ENCODE measurements around the gene ADRA2B. TPM values are rescaled to one million over a fixed set of nuclear protein-coding genes. Genes with fewer than 3 reads are reported as not detected.
"Not testable (repeated sequence)": the region's sequence is repeated elsewhere in the genome, so short reads cannot be mapped to it uniquely, and the experiment has no call there.

The ADRA2B gene
- total RNA-seq = under 1 TPM; 0.54 to 0.90 TPM

- Histone ChIP-seq H3K9ac (ENCODE audit: low read depth in 2 of 2, low read length in 2 of 2) (peak within 1 kb of the TSS in 1 of 2 donors; percentile 69), H3K27me3 (peaks cover 8% of the 10 kb centered on the region)
- intact Hi-C loops (cut with DNase I) = loop anchor here (10.0 kb wide), 1 partner anchor 92 kb away; no protein-coding TSS in a partner anchor
Measured at GRCh38 chr2:96116424-96116878, at the start of gene ADRA2B. Gene ADRA2B, minus strand, starts transcription at chr2:96116571. Its CDS starts 422 bp downstream, at chr2:96116149.

GRCh38 chr2:96164459-96165184 lies 48.3 kb upstream of the ADRA2B start:
- Histone ChIP-seq H3K27ac (peak overlapping the region; percentile 5), H3K27me3 (no peaks in the 10 kb centered on the region)
- TF ChIP-seq, protein P1, sequence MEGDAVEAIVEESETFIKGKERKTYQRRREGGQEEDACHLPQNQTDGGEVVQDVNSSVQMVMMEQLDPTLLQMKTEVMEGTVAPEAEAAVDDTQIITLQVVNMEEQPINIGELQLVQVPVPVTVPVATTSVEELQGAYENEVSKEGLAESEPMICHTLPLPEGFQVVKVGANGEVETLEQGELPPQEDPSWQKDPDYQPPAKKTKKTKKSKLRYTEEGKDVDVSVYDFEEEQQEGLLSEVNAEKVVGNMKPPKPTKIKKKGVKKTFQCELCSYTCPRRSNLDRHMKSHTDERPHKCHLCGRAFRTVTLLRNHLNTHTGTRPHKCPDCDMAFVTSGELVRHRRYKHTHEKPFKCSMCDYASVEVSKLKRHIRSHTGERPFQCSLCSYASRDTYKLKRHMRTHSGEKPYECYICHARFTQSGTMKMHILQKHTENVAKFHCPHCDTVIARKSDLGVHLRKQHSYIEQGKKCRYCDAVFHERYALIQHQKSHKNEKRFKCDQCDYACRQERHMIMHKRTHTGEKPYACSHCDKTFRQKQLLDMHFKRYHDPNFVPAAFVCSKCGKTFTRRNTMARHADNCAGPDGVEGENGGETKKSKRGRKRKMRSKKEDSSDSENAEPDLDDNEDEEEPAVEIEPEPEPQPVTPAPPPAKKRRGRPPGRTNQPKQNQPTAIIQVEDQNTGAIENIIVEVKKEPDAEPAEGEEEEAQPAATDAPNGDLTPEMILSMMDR (IDR thresholded peaks at IDR 0.05) = no peak

More at GRCh38 chr2:96116424-96116878, at the start of gene ADRA2B:
- H3K27ac ChIP-seq = peak within 1 kb of the TSS; percentile 20
- peak; percentile 88 for DNase-seq
- peaks cover 4% of the 10 kb centered on the region for H3K4me1 ChIP-seq
- peak within 1 kb of the TSS; percentile 61 for H3K4me3 ChIP-seq
- TF ChIP-seq, protein P1 (IDR thresholded peaks at IDR 0.05) = no peak
- no peaks in the 10 kb centered on the region for H3K9me3 ChIP-seq
- no peaks in the 10 kb centered on the region for H3K36me3 ChIP-seq

DNA sequence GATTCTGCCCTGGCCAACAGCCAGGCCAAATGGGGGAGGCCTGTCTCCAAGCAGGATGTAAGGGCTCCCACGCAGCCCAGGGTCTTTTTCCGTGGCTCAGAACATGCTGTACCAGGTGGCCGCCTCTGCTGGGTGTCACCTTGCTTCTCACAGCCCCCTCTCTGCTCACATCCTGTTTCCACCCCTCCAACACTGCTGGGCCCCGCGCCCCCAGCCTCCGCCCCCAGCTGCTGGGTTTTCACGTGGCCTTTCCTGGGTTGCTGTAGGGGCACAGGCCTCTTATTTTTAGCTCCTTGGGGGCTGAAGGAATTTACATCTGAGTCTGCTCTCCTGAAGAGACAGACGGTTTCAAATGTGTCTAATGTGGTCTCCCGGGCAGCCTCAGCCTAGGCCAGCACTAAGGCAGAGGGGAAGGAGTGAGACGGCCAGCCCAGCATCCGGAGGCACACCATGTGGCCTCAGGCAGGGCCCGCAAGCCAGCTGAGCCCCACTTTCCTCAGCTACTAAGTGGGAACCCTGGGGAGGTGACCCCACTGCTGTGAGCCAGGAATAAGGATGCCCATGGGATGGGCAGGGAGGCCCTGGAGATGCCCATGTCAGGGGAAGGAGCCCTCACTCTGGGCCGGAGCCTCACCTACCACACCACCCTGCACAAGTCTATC lies 47.5 kb upstream of the ADRA2B start:
- peak overlapping the region; percentile 5 for H3K27ac ChIP-seq
- intact Hi-C loops (cut with DNase I) = no loop called here
- no peaks in the 10 kb centered on the region for H3K4me1 ChIP-seq
- no peaks in the 10 kb centered on the region for H3K36me3 ChIP-seq
- TF ChIP-seq, protein P1 (IDR thresholded peaks at IDR 0.05) = no peak
- H3K9me3 ChIP-seq = no peaks in the 10 kb centered on the region
- H3K27me3 ChIP-seq = no peaks in the 10 kb centered on the region
- H3K4me3 ChIP-seq = no peak overlapping the region
- no peak for DNase-seq
- H3K9ac ChIP-seq (ENCODE audit: low read depth in 2 of 2, low read length in 2 of 2) = no peak overlapping the region

More at GRCh38 chr2:96164459-96165184, 48.3 kb upstream of the ADRA2B start:
- DNase-seq = no peak
- Histone ChIP-seq H3K4me1 (no peaks in the 10 kb centered on the region), H3K4me3 (no peak overlapping the region), H3K9me3 (no peaks in the 10 kb centered on the region), H3K9ac (ENCODE audit: low read depth in 2 of 2, low read length in 2 of 2) (no peak overlapping the region), H3K36me3 (no peaks in the 10 kb centered on the region)
- intact Hi-C loops (cut with DNase I) = no loop called here

- Histone ChIP-seq H3K4me1 (no peaks in the 10 kb centered on the region), H3K27ac (no peak overlapping the region), H3K9me3 (no peaks in the 10 kb centered on the region), H3K4me3 (no peak overlapping the region), H3K9ac (ENCODE audit: low read depth in 2 of 2, low read length in 2 of 2) (no peak overlapping the region), H3K27me3 (no peaks in the 10 kb centered on the region), H3K36me3 (no peaks in the 10 kb centered on the region)
- no peak for DNase-seq
- intact Hi-C loops (cut with DNase I) = no loop called here
- TF ChIP-seq, protein P1 (IDR thresholded peaks at IDR 0.05) = no peak
Measured at GRCh38 chr2:96163415-96163767, 47.0 kb upstream of the ADRA2B start.

DNA sequence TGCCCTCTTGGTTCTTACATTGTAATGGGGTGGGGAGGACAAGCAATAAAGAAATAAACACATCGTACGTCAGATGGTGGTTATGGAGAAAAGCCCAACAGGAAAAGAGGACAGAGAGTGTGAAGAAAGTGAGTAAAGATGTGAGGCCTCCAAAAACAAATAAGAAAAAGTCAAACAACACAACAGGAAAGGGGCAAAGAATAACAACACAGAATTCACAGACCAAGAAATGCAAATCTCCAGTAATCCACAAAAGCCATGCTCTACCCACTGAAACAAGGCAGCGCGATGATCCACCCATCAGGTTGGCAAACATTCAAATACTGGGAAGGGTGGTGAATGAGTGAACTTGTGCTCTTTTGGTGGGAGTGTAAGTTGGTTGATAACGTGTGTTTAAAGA lies 45.5 kb upstream of the ADRA2B start:
- H3K27ac ChIP-seq = no peak overlapping the region
- no peaks in the 10 kb centered on the region for H3K4me1 ChIP-seq
- no peaks in the 10 kb centered on the region for H3K27me3 ChIP-seq
- H3K4me3 ChIP-seq = no peak overlapping the region
- H3K36me3 ChIP-seq = no peaks in the 10 kb centered on the region
- H3K9me3 ChIP-seq = no peaks in the 10 kb centered on the region
- peak overlapping the region in 1 of 2 donors; percentile 58 for H3K9ac ChIP-seq (ENCODE audit: low read depth in 2 of 2, low read length in 2 of 2)
- TF ChIP-seq, protein P1 (IDR thresholded peaks at IDR 0.05) = no peak
- intact Hi-C loops (cut with DNase I) = no loop called here
- no peak for DNase-seq

DNA sequence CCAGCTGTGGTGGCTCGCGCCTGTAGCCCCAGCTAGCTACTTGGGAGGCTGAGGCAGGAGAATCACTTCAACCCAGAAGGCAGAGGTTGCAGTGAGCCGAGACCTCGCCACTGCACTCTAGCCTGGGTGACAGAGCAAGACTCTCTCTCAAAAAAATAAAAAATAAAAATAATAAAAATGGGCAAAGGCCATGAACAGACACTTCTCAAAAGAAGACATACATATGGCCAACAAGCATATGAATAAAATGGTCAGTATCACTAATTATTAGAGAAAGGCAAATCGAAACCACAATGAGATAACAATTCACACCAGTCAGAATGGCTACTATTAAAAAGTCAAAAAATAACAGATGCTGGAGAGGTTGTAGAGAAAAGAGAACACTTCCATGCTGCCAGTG lies 44.0 kb upstream of the ADRA2B start:
- H3K9ac ChIP-seq (ENCODE audit: low read depth in 2 of 2, low read length in 2 of 2); H3K27me3 ChIP-seq; H3K9me3 ChIP-seq; H3K4me3 ChIP-seq; H3K4me1 ChIP-seq; H3K36me3 ChIP-seq; DNase-seq; intact Hi-C loops (cut with DNase I); H3K27ac ChIP-seq: not testable (repeated sequence)

All from colonic mucosa (tissue), 4 donors.